Measurements from ENCODE around the gene AOC2. TPM values are rescaled to one million over a fixed set of nuclear protein-coding genes. Genes with fewer than 3 reads are reported as not detected.
A peak's percentile ranks its signal among the peaks of the same experiment; 100 is the strongest.

AOC2 gene
- total RNA-seq, 1 donor from 2014 or later: 5.0 TPM

DNA sequence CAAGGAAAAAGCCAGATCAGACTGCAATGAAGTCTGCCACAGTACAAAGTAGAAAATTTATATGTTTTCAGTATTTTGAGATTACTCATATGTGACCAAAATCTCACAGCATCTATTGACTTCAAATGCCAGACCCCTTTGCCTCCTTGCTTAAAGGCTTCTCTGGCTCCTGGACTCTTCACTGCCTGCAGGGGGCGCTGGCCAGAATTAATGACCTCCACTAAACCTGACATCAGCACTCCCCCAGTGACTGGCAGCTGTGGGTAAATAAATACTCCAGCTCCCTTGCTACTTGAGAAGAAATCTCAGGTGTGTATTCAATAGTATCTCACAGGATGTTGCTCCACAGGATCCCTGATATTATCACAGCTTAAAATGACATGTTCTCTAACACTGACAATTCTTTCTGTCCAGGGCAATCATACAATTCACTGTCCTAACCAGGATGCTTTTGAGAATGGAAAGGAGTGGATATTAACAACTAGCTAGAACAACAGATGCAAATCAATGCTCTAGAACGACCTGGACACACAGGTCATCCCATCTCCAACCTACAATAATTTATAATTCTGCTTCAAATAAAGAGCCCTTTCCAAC lies 24.3 kb upstream of the AOC2 start:
- FAIRE-seq (no peak), DNase-seq (ENCODE audit: low read depth) (no peak)
- Histone ChIP-seq H3K4me1 (ENCODE audit: insufficient read depth, low read length) (peaks cover 31% of the 10 kb centered on the region), H3K79me2 (ENCODE audit: insufficient read depth, low read length) (peaks cover 31% of the 10 kb centered on the region), H3K9ac (ENCODE audit: low read length) (no peak overlapping the region), H3K36me3 (ENCODE audit: insufficient read depth, low read length) (peaks cover 41% of the 10 kb centered on the region), H2AFZ (ENCODE audit: low read depth, low read length) (no peak overlapping the region), H3K27ac (ENCODE audit: low read depth, low read length) (no peak overlapping the region), H3K27me3 (ENCODE audit: insufficient read depth, low read length) (no peaks in the 10 kb centered on the region), H3K4me3 (ENCODE audit: insufficient read depth, low read depth, low read length) (no peak overlapping the region), H3K4me2 (ENCODE audit: low read length) (no peak overlapping the region), H4K20me1 (ENCODE audit: insufficient read depth, low read length) (peaks cover 7% of the 10 kb centered on the region), H3K9me3 (ENCODE audit: insufficient read depth, low read depth, low read length) (no peaks in the 10 kb centered on the region)
- Mint-ChIP-seq H3K4me3 (ENCODE audit: unreplicated experiment) (no peak overlapping the region), H3K36me3 (ENCODE audit: low read depth, unreplicated experiment) (peaks cover 17% of the 10 kb centered on the region), H3K4me1 (ENCODE audit: low read depth, unreplicated experiment) (peaks cover 23% of the 10 kb centered on the region), H3K27ac (ENCODE audit: unreplicated experiment) (peak overlapping the region; percentile 23), H3K9me3 (ENCODE audit: unreplicated experiment) (no peaks in the 10 kb centered on the region), H3K27me3 (ENCODE audit: low read depth, unreplicated experiment) (no peaks in the 10 kb centered on the region)
- TF ChIP-seq EZH2 (IDR thresholded peaks at IDR 0.05; ENCODE audit: insufficient read depth, low read length): no peak
- TF ChIP-seq, protein P1, sequence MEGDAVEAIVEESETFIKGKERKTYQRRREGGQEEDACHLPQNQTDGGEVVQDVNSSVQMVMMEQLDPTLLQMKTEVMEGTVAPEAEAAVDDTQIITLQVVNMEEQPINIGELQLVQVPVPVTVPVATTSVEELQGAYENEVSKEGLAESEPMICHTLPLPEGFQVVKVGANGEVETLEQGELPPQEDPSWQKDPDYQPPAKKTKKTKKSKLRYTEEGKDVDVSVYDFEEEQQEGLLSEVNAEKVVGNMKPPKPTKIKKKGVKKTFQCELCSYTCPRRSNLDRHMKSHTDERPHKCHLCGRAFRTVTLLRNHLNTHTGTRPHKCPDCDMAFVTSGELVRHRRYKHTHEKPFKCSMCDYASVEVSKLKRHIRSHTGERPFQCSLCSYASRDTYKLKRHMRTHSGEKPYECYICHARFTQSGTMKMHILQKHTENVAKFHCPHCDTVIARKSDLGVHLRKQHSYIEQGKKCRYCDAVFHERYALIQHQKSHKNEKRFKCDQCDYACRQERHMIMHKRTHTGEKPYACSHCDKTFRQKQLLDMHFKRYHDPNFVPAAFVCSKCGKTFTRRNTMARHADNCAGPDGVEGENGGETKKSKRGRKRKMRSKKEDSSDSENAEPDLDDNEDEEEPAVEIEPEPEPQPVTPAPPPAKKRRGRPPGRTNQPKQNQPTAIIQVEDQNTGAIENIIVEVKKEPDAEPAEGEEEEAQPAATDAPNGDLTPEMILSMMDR (IDR thresholded peaks at IDR 0.05; ENCODE audit: insufficient read depth, low read depth, low read length): peak; percentile 82

DNA sequence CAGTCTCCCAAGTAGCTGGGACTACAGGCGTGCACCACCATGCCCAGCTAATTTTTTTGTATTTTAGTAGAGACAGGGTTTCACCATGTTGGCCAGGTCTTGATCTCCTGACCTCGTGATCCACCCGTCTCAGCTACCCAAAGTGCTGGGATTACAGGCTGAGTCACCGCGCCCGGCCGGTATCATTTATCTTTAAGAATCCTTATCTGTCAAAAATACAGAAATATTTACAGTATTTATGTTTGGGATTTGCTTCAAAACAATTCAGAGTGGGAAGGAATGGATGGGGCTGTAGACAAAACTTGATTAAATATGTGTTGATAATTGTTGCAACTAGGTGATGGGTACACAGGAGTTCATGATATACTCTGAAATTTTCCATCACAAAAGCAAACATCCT lies 23.2 kb upstream of the AOC2 start:
- FAIRE-seq (no peak), DNase-seq (ENCODE audit: low read depth) (no peak)
- H3K27me3 Mint-ChIP-seq (ENCODE audit: low read depth, unreplicated experiment): no peaks in the 10 kb centered on the region
- no peaks in the 10 kb centered on the region for H3K9me3 ChIP-seq (ENCODE audit: insufficient read depth, low read depth, low read length)
- no peak overlapping the region for H2AFZ ChIP-seq (ENCODE audit: low read depth, low read length)
- peaks cover 33% of the 10 kb centered on the region for H3K36me3 ChIP-seq (ENCODE audit: insufficient read depth, low read length)
- peaks cover 20% of the 10 kb centered on the region for H3K4me1 ChIP-seq (ENCODE audit: insufficient read depth, low read length)
- H3K27ac Mint-ChIP-seq (ENCODE audit: unreplicated experiment): no peak overlapping the region
- H4K20me1 ChIP-seq (ENCODE audit: insufficient read depth, low read length): peaks cover 7% of the 10 kb centered on the region
- H3K4me3 Mint-ChIP-seq (ENCODE audit: unreplicated experiment): no peak overlapping the region
- TF ChIP-seq EZH2 (IDR thresholded peaks at IDR 0.05; ENCODE audit: insufficient read depth, low read length): no peak
- TF ChIP-seq, protein P1 (IDR thresholded peaks at IDR 0.05; ENCODE audit: insufficient read depth, low read depth, low read length): no peak
- H3K36me3 Mint-ChIP-seq (ENCODE audit: low read depth, unreplicated experiment): peaks cover 12% of the 10 kb centered on the region
- H3K27ac ChIP-seq (ENCODE audit: low read depth, low read length): no peak overlapping the region
- H3K9ac ChIP-seq (ENCODE audit: low read length): no peak overlapping the region
- peaks cover 31% of the 10 kb centered on the region for H3K79me2 ChIP-seq (ENCODE audit: insufficient read depth, low read length)
- H3K27me3 ChIP-seq (ENCODE audit: insufficient read depth, low read length): peaks cover 1% of the 10 kb centered on the region
- H3K4me3 ChIP-seq (ENCODE audit: insufficient read depth, low read depth, low read length): no peak overlapping the region
- H3K4me2 ChIP-seq (ENCODE audit: low read length): no peak overlapping the region
- no peaks in the 10 kb centered on the region for H3K9me3 Mint-ChIP-seq (ENCODE audit: unreplicated experiment)
- peaks cover 19% of the 10 kb centered on the region for H3K4me1 Mint-ChIP-seq (ENCODE audit: low read depth, unreplicated experiment)

DNA sequence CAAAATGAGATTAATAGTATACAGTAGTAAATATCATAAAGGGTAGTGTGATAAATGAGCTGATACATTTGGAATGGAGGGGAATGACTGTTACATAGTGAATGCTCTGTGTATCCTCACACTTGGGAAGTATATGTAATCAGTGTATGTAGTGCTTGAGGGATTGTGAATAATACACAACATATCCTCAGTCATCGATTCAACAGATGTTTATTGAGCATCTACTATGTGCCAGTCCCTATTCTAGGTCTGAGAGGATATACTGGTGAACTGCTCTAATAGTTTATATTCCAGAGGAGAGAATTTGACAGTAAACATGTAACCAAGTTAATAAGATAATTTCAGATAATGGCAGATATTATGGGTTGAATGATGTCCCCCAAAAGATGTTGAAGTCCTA lies 16.9 kb upstream of the AOC2 start:
- no peaks in the 10 kb centered on the region for H3K36me3 Mint-ChIP-seq (ENCODE audit: low read depth, unreplicated experiment)
- Histone ChIP-seq H3K9me3 (ENCODE audit: insufficient read depth, low read depth, low read length) (no peaks in the 10 kb centered on the region), H2AFZ (ENCODE audit: low read depth, low read length) (no peak overlapping the region), H3K4me3 (ENCODE audit: insufficient read depth, low read depth, low read length) (no peak overlapping the region), H3K9ac (ENCODE audit: low read length) (no peak overlapping the region), H3K27ac (ENCODE audit: low read depth, low read length) (no peak overlapping the region), H3K4me2 (ENCODE audit: low read length) (no peak overlapping the region), H3K79me2 (ENCODE audit: insufficient read depth, low read length) (peaks cover 20% of the 10 kb centered on the region), H3K27me3 (ENCODE audit: insufficient read depth, low read length) (peaks cover 5% of the 10 kb centered on the region), H3K36me3 (ENCODE audit: insufficient read depth, low read length) (no peaks in the 10 kb centered on the region), H4K20me1 (ENCODE audit: insufficient read depth, low read length) (no peaks in the 10 kb centered on the region), H3K4me1 (ENCODE audit: insufficient read depth, low read length) (peaks cover 7% of the 10 kb centered on the region)
- no peak for TF ChIP-seq EZH2 (IDR thresholded peaks at IDR 0.05; ENCODE audit: insufficient read depth, low read length)
- TF ChIP-seq, protein P1 (IDR thresholded peaks at IDR 0.05; ENCODE audit: insufficient read depth, low read depth, low read length): no peak
- peaks cover 3% of the 10 kb centered on the region for H3K27me3 Mint-ChIP-seq (ENCODE audit: low read depth, unreplicated experiment)
- peaks cover 8% of the 10 kb centered on the region for H3K4me1 Mint-ChIP-seq (ENCODE audit: low read depth, unreplicated experiment)
- no peak overlapping the region for H3K27ac Mint-ChIP-seq (ENCODE audit: unreplicated experiment)
- no peak overlapping the region for H3K4me3 Mint-ChIP-seq (ENCODE audit: unreplicated experiment)
- FAIRE-seq (no peak), DNase-seq (ENCODE audit: low read depth) (no peak)
- H3K9me3 Mint-ChIP-seq (ENCODE audit: unreplicated experiment): no peaks in the 10 kb centered on the region
